ENCODE results near the gene VEZT.

DNA sequence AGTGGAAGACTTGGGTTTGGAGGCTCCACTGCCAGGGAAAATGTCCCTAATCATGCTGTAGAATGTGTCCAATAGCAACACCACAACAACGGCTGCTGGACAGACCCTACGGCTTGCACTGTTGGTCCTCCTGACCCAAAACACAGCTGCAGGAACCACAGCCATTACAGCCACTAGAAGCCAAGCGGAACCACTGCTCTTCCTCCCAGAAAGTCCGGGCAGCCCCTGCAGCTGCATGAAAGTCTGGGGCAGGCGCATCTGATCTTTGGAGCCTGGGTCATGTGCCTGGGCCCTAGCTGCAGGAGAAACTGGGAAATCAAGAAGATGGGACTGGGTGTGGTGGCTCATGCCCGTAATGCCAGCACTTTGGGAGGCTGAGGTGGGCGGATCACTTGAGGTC is 131.7 kb downstream of the VEZT start:
- TF ChIP-seq, protein P1, sequence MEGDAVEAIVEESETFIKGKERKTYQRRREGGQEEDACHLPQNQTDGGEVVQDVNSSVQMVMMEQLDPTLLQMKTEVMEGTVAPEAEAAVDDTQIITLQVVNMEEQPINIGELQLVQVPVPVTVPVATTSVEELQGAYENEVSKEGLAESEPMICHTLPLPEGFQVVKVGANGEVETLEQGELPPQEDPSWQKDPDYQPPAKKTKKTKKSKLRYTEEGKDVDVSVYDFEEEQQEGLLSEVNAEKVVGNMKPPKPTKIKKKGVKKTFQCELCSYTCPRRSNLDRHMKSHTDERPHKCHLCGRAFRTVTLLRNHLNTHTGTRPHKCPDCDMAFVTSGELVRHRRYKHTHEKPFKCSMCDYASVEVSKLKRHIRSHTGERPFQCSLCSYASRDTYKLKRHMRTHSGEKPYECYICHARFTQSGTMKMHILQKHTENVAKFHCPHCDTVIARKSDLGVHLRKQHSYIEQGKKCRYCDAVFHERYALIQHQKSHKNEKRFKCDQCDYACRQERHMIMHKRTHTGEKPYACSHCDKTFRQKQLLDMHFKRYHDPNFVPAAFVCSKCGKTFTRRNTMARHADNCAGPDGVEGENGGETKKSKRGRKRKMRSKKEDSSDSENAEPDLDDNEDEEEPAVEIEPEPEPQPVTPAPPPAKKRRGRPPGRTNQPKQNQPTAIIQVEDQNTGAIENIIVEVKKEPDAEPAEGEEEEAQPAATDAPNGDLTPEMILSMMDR (IDR thresholded peaks at IDR 0.05), result no peak
- TF ChIP-seq POLR2A (IDR thresholded peaks at IDR 0.05) (no peak), EP300 (IDR thresholded peaks at IDR 0.05) (no peak)

All from ovary (tissue), 3 donors.